Left lung (tissue), 10 donors: ENCODE data around the gene ADORA2A. TPM values are rescaled to one million over a fixed set of nuclear protein-coding genes. Genes with fewer than 3 reads are reported as not detected.

ENCODE experiments used
- ATAC-seq: fragments of 200-7000 bp; cut with Tn5 transposase; one replicate; pipeline ENCODE4 v1.9.1; 2020; ENCODE audit warnings: moderate library complexity
- DNase-seq, 4 donors: peaks; one replicate each; pipeline ENCODE4 v3.0.0-alpha.2; 2013 to 2020
- H3K27ac ChIP-seq, 2 donors: fragments of 200-600 bp; sonication (generic) in 1 of 2; one replicate each; pipeline versions ENCODE4 v1.5.0 to v1.8.0; 2020 to 2021
- H3K27me3 ChIP-seq, 2 donors: fragments of 200-600 bp; sonication (generic) in 1 of 2; one replicate each; pipeline versions ENCODE4 v1.5.0 to v1.8.0; 2020 to 2021
- H3K36me3 ChIP-seq, 2 donors: fragments of 200-600 bp; sonication (generic) in 1 of 2; one replicate each; pipeline versions ENCODE4 v1.5.0 to v1.8.0; 2020 to 2021
- H3K4me1 ChIP-seq, 2 donors: fragments of 200-600 bp; one replicate each; pipeline ENCODE4 v1.8.0; 2021
- H3K4me3 ChIP-seq, 2 donors: fragments of 200-600 bp; sonication (generic) in 1 of 2; one replicate each; pipeline versions ENCODE4 v1.5.0 to v1.8.0; 2020 to 2021; ENCODE audit warnings: mild to moderate bottlenecking in 1 of 2
- H3K9me3 ChIP-seq, 2 donors: fragments of 200-600 bp; sonication (generic) in 1 of 2; one replicate each; pipeline versions ENCODE4 v1.5.0 to v1.8.0; 2020 to 2021
- CTCF ChIP-seq, 2 donors: fragments of 200-600 bp; sonication (generic) in 1 of 2; IDR thresholded peaks; one replicate each; pipeline versions ENCODE4 v1.5.0 to v1.8.0; 2021; ENCODE audit warnings: antibody characterized with exemption in 2 of 2
- intact Hi-C, 2 donors: fragments of 100-400 bp; cut with DNase I; formaldehyde crosslinking; loops; one replicate each; pipeline versions ENCODE4 v1.11.2 to v1.14.2; 2022
- polyA plus RNA-seq, 6 donors: library from polyadenylated mRNA; unstranded; fragments of 120-200 nt; gene quantifications; one replicate each; pipeline ENCODE4 v1.2.1, GENCODE V29; 2013; ENCODE audit not compliant: insufficient read length in 6 of 6
- total RNA-seq, 2 donors: library from RNA; stranded (reverse); fragmentation: NEBNext Ultra II Directional; extraction: Animal tissue kit (Norgen Biotek cat#: 25700); gene quantifications; one replicate each; pipeline ENCODE4 v1.2.1, GENCODE V29; 2021
- donor health status: DM: no; HTN: yes; CAD: no.
- donor health status: DM: no; HTN: no; CAD: no.

Gene ADORA2A
- total and polyA plus RNA-seq, 8 donors: 11.5 to 31.9 (median 25.9) TPM

DNA sequence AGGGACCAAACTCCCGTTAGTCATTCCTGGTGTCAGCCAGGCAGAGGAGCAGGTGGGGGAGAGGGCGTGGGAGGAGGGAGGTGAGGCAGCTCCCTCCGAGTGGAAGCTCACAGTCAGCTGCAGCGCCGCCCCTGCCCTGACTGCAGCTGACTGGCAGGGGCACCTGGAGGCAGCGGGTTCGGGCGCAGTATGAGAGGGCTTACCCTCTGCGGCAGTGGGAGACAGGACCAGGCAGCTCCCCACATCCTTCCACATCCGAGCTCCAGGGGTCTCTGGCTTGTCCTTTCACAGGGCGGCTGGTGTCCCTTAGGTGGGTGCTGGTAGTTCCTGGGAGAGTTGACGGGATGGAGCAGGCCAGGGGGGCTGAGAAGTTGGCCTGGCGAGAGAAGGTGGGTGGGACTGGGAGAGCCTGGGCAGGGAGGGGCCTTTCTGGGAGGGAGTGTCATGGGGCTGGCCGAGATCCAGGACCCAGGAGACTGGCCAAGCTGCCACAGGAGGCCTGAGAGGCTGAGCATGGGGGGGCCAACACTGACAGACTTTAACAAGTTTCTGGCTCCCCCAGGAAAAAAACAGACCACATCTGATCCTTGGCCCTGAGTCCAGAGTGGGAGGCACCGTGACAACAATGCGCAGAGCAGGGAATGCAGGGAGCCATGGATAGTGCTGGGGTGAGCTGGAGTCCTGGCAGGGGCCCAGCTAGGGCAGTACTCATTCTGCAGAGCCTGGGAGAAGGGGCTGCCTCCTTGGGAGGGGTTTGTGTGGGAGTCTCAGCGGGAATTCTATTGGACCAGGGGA is 4.9 kb downstream of the ADORA2A start:
- intact Hi-C loops: no loop called here
- peaks cover 21 to 100% of the 10 kb centered on the region in 2 donors for H3K4me1 ChIP-seq
- H3K36me3 ChIP-seq: peaks cover 0 to 4% of the 10 kb centered on the region in 2 donors
- peak; percentile 36 for ATAC-seq
- DNase-seq: peak; percentile 51 to 79 (median 62)
- H3K4me3 ChIP-seq: no peak overlapping the region
- no peak for TF ChIP-seq CTCF (IDR thresholded peaks at IDR 0.05)
- H3K27ac ChIP-seq: peak overlapping the region in 1 of 2 donors; percentile 97
- H3K27me3 ChIP-seq: no peaks in the 10 kb centered on the region
- H3K9me3 ChIP-seq: no peaks in the 10 kb centered on the region

GRCh38 chr22:24433001-24433827 is 5.8 kb downstream of the ADORA2A start:
- H3K9me3 ChIP-seq: no peaks in the 10 kb centered on the region
- H3K4me1 ChIP-seq: peaks cover 21 to 100% of the 10 kb centered on the region in 2 donors
- no peak for TF ChIP-seq CTCF (IDR thresholded peaks at IDR 0.05)
- H3K36me3 ChIP-seq: peaks cover 0 to 4% of the 10 kb centered on the region in 2 donors
- H3K4me3 ChIP-seq: no peak overlapping the region
- no peak for ATAC-seq
- intact Hi-C loops: no loop called here
- no peaks in the 10 kb centered on the region for H3K27me3 ChIP-seq
- H3K27ac ChIP-seq: peak overlapping the region in 1 of 2 donors; percentile 97
- peak in 1 of 4 donors; percentile 54 for DNase-seq

GRCh38 chr22:24433828-24434470 is 6.5 kb downstream of the ADORA2A start:
- H3K9me3 ChIP-seq: no peaks in the 10 kb centered on the region
- H3K27ac ChIP-seq: peak overlapping the region; percentile 48 to 97
- DNase-seq (no peak), ATAC-seq (peak; percentile 49)
- peaks cover 21 to 99% of the 10 kb centered on the region in 2 donors for H3K4me1 ChIP-seq
- peaks cover 0 to 4% of the 10 kb centered on the region in 2 donors for H3K36me3 ChIP-seq
- no peak overlapping the region for H3K4me3 ChIP-seq
- no peak for TF ChIP-seq CTCF (IDR thresholded peaks at IDR 0.05)
- no peaks in the 10 kb centered on the region for H3K27me3 ChIP-seq
- intact Hi-C loops: no loop called here

- Histone ChIP-seq H3K36me3 (peaks cover 0 to 4% of the 10 kb centered on the region in 2 donors), H3K9me3 (no peaks in the 10 kb centered on the region), H3K4me1 (peaks cover 21 to 97% of the 10 kb centered on the region in 2 donors), H3K4me3 (no peak overlapping the region), H3K27me3 (no peaks in the 10 kb centered on the region), H3K27ac (peak overlapping the region; percentile 48 to 97)
- TF ChIP-seq CTCF (IDR thresholded peaks at IDR 0.05): no peak
- intact Hi-C loops: no loop called here
- peak; percentile 28 for ATAC-seq
- peak; percentile 31 to 85 (median 62) for DNase-seq
These were observed 7.3 kb downstream of the ADORA2A start for GRCh38 chr22:24434471-24435322.
